ENCODE results near the gene ZNF397. TPM values are rescaled to one million over a fixed set of nuclear protein-coding genes. Genes with fewer than 3 reads are reported as not detected.

ZNF397 gene
- total and polyA plus RNA-seq, 9 of the 15 experiments (the other 6 are each of a cell fraction or from before 2014, with no cell fraction given), result 6.4 to 24.2 (median 19.3) TPM

DNA sequence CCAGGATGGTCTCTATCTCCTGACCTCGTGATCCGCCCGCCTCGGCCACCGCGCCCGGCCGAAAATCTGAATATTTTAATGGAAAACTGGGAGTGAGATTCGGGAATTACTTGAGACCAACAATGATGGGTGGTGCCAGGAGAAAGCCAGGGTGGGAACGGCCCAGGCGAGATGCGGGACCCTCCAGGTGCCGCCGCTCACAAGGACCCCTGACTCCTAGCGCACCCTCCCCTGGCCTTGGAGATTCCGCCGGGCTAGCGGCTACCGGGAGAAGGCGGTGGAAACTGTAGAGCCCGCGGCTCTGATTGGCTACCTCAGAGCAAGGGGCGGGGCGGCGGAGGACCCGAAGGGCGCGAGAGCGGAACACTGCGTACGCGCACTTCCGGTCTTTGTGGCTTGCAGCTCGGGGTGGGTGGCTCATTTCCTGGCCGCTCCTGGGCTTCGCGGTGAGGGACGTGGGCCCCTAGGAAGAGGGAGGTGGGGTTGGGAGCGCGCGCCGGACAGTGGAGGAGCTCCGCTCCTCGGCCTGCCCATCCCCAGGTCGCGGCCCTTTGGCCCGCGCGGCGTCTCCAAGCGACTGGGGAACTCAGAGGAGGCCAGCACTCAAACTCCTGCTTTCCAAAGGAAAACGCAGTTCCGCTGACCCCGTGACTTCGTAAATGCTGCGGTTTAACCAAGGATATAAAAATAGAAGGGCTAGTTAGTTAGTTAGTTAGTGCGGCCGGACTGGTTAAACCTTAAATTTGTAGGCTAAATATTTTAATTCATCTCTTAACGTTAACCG, at the start of gene ZNF397 (continued):
- TF ChIP-seq, protein P1, sequence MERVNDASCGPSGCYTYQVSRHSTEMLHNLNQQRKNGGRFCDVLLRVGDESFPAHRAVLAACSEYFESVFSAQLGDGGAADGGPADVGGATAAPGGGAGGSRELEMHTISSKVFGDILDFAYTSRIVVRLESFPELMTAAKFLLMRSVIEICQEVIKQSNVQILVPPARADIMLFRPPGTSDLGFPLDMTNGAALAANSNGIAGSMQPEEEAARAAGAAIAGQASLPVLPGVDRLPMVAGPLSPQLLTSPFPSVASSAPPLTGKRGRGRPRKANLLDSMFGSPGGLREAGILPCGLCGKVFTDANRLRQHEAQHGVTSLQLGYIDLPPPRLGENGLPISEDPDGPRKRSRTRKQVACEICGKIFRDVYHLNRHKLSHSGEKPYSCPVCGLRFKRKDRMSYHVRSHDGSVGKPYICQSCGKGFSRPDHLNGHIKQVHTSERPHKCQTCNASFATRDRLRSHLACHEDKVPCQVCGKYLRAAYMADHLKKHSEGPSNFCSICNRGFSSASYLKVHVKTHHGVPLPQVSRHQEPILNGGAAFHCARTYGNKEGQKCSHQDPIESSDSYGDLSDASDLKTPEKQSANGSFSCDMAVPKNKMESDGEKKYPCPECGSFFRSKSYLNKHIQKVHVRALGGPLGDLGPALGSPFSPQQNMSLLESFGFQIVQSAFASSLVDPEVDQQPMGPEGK (CRISPR knock-in tag; IDR thresholded peaks at IDR 0.05; ENCODE audit: borderline replicate concordance), result no peak; the same call in 1 of the 2 replicates
- TF ChIP-seq, protein P2, sequence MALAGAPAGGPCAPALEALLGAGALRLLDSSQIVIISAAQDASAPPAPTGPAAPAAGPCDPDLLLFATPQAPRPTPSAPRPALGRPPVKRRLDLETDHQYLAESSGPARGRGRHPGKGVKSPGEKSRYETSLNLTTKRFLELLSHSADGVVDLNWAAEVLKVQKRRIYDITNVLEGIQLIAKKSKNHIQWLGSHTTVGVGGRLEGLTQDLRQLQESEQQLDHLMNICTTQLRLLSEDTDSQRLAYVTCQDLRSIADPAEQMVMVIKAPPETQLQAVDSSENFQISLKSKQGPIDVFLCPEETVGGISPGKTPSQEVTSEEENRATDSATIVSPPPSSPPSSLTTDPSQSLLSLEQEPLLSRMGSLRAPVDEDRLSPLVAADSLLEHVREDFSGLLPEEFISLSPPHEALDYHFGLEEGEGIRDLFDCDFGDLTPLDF (CRISPR knock-in tag; IDR thresholded peaks at IDR 0.05), result no peak
- TF ChIP-seq, protein P3, sequence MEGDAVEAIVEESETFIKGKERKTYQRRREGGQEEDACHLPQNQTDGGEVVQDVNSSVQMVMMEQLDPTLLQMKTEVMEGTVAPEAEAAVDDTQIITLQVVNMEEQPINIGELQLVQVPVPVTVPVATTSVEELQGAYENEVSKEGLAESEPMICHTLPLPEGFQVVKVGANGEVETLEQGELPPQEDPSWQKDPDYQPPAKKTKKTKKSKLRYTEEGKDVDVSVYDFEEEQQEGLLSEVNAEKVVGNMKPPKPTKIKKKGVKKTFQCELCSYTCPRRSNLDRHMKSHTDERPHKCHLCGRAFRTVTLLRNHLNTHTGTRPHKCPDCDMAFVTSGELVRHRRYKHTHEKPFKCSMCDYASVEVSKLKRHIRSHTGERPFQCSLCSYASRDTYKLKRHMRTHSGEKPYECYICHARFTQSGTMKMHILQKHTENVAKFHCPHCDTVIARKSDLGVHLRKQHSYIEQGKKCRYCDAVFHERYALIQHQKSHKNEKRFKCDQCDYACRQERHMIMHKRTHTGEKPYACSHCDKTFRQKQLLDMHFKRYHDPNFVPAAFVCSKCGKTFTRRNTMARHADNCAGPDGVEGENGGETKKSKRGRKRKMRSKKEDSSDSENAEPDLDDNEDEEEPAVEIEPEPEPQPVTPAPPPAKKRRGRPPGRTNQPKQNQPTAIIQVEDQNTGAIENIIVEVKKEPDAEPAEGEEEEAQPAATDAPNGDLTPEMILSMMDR (IDR thresholded peaks at IDR 0.05 in 2 of 3, conservative IDR thresholded peaks at IDR 0.05 in 1 of 3; ENCODE audit: insufficient read depth in 2 of 3, low read depth in 1 of 3, low read length in 3 of 3), result 0 out of 6 replicates have a peak, but pooled peaks of 1 of the 3 experiments have one; percentile 7
- TF ChIP-seq HEY1 (CRISPR knock-in tag; IDR thresholded peaks at IDR 0.05; ENCODE audit: borderline replicate concordance), result no peak
- no peak; the same call in 1 of the 2 replicates for TF ChIP-seq ZNF584 (CRISPR knock-in tag; IDR thresholded peaks at IDR 0.05; ENCODE audit: low read depth)
- TF ChIP-seq MEIS2 (IDR thresholded peaks at IDR 0.05; ENCODE audit: partially characterized antibody), result no peak
- 0 out of 2 replicates have a peak, but pooled peaks have one; percentile 36 for TF ChIP-seq SREBF2 (CRISPR knock-in tag; IDR thresholded peaks at IDR 0.05)
- TF ChIP-seq ZBTB33 (CRISPR knock-in tag; IDR thresholded peaks at IDR 0.05), result no peak
- TF ChIP-seq ZBTB8A (IDR thresholded peaks at IDR 0.05; ENCODE audit: partially characterized antibody), result no peak
- no peak for TF ChIP-seq TCF7 (IDR thresholded peaks at IDR 0.05; ENCODE audit: borderline replicate concordance)
- peak in 1 of 2 experiments; percentile 63; a peak in 1 of 4 replicates for TF ChIP-seq HDAC1 (IDR thresholded peaks at IDR 0.05)
- TF ChIP-seq GABPB2 (CRISPR knock-in tag; conservative IDR thresholded peaks at IDR 0.05), result no peak
- peak; percentile 83; the same call in 1 of the 2 replicates for TF ChIP-seq THAP12 (CRISPR knock-in tag; IDR thresholded peaks at IDR 0.05)
- TF ChIP-seq ZNF212 (CRISPR knock-in tag; IDR thresholded peaks at IDR 0.05), result no peak

All from K562 (cell line).